Duodenal mucosa (tissue), 2 donors: ENCODE results near the gene CNTNAP2.

Source experiments
- H3K27ac ChIP-seq: one replicate; pipeline ENCODE4 v1.7.0; 2013; ENCODE audit warnings: low read depth, low read length
- H3K27me3 ChIP-seq, 2 donors: one replicate each; pipeline ENCODE4 v1.7.0; 2013; ENCODE audit warnings: low read length in 2 of 2, control low read depth in 1 of 2; ENCODE audit not compliant: insufficient read depth in 2 of 2, control insufficient read depth in 1 of 2
- H3K36me3 ChIP-seq, 2 donors: one replicate each; pipeline ENCODE4 v1.7.0; 2013; ENCODE audit warnings: low read length in 2 of 2, control low read depth in 1 of 2; ENCODE audit not compliant: insufficient read depth in 2 of 2, control insufficient read depth in 1 of 2
- H3K4me1 ChIP-seq, 2 donors: one replicate each; pipeline ENCODE4 v1.7.0; 2013; ENCODE audit warnings: low read length in 2 of 2, control low read depth in 1 of 2; ENCODE audit not compliant: insufficient read depth in 2 of 2, control insufficient read depth in 1 of 2
- H3K4me3 ChIP-seq, 2 donors: one replicate each; pipeline ENCODE4 v1.7.0; 2013; ENCODE audit warnings: low read length in 2 of 2, low read depth in 1 of 2
- H3K9ac ChIP-seq, 2 donors: one replicate each; pipeline ENCODE4 v1.7.0; 2013; ENCODE audit warnings: low read length in 2 of 2, low read depth in 1 of 2
- H3K9me3 ChIP-seq, 2 donors: one replicate each; pipeline ENCODE4 v1.7.0; 2013; ENCODE audit warnings: low read length in 2 of 2, control low read depth in 1 of 2; ENCODE audit not compliant: control insufficient read depth in 1 of 2

Gene CNTNAP2

GRCh38 chr7:148175512-148175911 lies 2058.9 kb downstream of the CNTNAP2 start:
- Histone ChIP-seq H3K4me1 (no peaks in the 10 kb centered on the region), H3K9me3 (no peaks in the 10 kb centered on the region), H3K4me3 (no peak overlapping the region), H3K9ac (no peak overlapping the region), H3K36me3 (no peaks in the 10 kb centered on the region), H3K27me3 (no peaks in the 10 kb centered on the region), H3K27ac (no peak overlapping the region)

- Histone ChIP-seq H3K27ac (no peak overlapping the region), H3K27me3 (no peaks in the 10 kb centered on the region), H3K36me3 (no peaks in the 10 kb centered on the region), H3K4me3 (no peak overlapping the region), H3K9ac (no peak overlapping the region), H3K4me1 (no peaks in the 10 kb centered on the region), H3K9me3 (no peaks in the 10 kb centered on the region)
Measured at GRCh38 chr7:148177972-148178371, 2061.4 kb downstream of the CNTNAP2 start.

- Histone ChIP-seq H3K4me3 (no peak overlapping the region), H3K27me3 (no peaks in the 10 kb centered on the region), H3K4me1 (no peaks in the 10 kb centered on the region), H3K27ac (no peak overlapping the region), H3K9ac (no peak overlapping the region), H3K36me3 (no peaks in the 10 kb centered on the region), H3K9me3 (no peaks in the 10 kb centered on the region)
Measured at GRCh38 chr7:148180075-148180474, 2063.5 kb downstream of the CNTNAP2 start.

GRCh38 chr7:148182264-148182663 lies 2065.7 kb downstream of the CNTNAP2 start:
- Histone ChIP-seq H3K36me3 (no peaks in the 10 kb centered on the region), H3K4me1 (no peaks in the 10 kb centered on the region), H3K9ac (no peak overlapping the region), H3K4me3 (no peak overlapping the region), H3K27ac (no peak overlapping the region), H3K9me3 (no peaks in the 10 kb centered on the region), H3K27me3 (no peaks in the 10 kb centered on the region)

- Histone ChIP-seq H3K9me3 (no peaks in the 10 kb centered on the region), H3K4me1 (no peaks in the 10 kb centered on the region), H3K9ac (no peak overlapping the region), H3K4me3 (no peak overlapping the region), H3K36me3 (no peaks in the 10 kb centered on the region), H3K27me3 (no peaks in the 10 kb centered on the region), H3K27ac (no peak overlapping the region)
Measured at GRCh38 chr7:148185041-148185440, 2068.4 kb downstream of the CNTNAP2 start.

GRCh38 chr7:148187471-148187870 lies 2070.9 kb downstream of the CNTNAP2 start:
- H3K4me3 ChIP-seq = no peak overlapping the region
- no peak overlapping the region for H3K9ac ChIP-seq
- no peaks in the 10 kb centered on the region for H3K9me3 ChIP-seq
- H3K27me3 ChIP-seq = no peaks in the 10 kb centered on the region
- H3K27ac ChIP-seq = no peak overlapping the region
- no peaks in the 10 kb centered on the region for H3K4me1 ChIP-seq
- no peaks in the 10 kb centered on the region for H3K36me3 ChIP-seq

GRCh38 chr7:148191391-148192065 lies 2074.9 kb downstream of the CNTNAP2 start:
- Histone ChIP-seq H3K4me3 (no peak overlapping the region), H3K9ac (no peak overlapping the region), H3K9me3 (no peaks in the 10 kb centered on the region), H3K27me3 (no peaks in the 10 kb centered on the region), H3K4me1 (no peaks in the 10 kb centered on the region), H3K27ac (no peak overlapping the region), H3K36me3 (no peaks in the 10 kb centered on the region)

GRCh38 chr7:148192491-148192890 lies 2075.9 kb downstream of the CNTNAP2 start:
- H3K27me3 ChIP-seq = no peaks in the 10 kb centered on the region
- no peak overlapping the region for H3K4me3 ChIP-seq
- H3K9ac ChIP-seq = no peak overlapping the region
- no peaks in the 10 kb centered on the region for H3K9me3 ChIP-seq
- no peak overlapping the region for H3K27ac ChIP-seq
- H3K4me1 ChIP-seq = no peaks in the 10 kb centered on the region
- no peaks in the 10 kb centered on the region for H3K36me3 ChIP-seq

GRCh38 chr7:148201992-148202391 lies 2085.4 kb downstream of the CNTNAP2 start:
- no peak overlapping the region for H3K4me3 ChIP-seq
- no peaks in the 10 kb centered on the region for H3K9me3 ChIP-seq
- no peaks in the 10 kb centered on the region for H3K4me1 ChIP-seq
- peaks cover 0 to 5% of the 10 kb centered on the region in 2 donors for H3K27me3 ChIP-seq
- H3K9ac ChIP-seq = no peak overlapping the region
- no peak overlapping the region for H3K27ac ChIP-seq
- no peaks in the 10 kb centered on the region for H3K36me3 ChIP-seq

GRCh38 chr7:148204639-148205304 lies 2088.2 kb downstream of the CNTNAP2 start:
- Histone ChIP-seq H3K36me3 (no peaks in the 10 kb centered on the region), H3K9me3 (no peaks in the 10 kb centered on the region), H3K27me3 (no peaks in the 10 kb centered on the region), H3K27ac (no peak overlapping the region), H3K9ac (no peak overlapping the region), H3K4me1 (no peaks in the 10 kb centered on the region), H3K4me3 (no peak overlapping the region)
